ENCODE results near the gene SORCS2. TPM values are rescaled to one million over a fixed set of nuclear protein-coding genes. Genes with fewer than 3 reads are reported as not detected.

SORCS2 gene
- total RNA-seq, 4 donors from 2014 or later, result 2.0 to 7.4 (median 3.6) TPM

DNA sequence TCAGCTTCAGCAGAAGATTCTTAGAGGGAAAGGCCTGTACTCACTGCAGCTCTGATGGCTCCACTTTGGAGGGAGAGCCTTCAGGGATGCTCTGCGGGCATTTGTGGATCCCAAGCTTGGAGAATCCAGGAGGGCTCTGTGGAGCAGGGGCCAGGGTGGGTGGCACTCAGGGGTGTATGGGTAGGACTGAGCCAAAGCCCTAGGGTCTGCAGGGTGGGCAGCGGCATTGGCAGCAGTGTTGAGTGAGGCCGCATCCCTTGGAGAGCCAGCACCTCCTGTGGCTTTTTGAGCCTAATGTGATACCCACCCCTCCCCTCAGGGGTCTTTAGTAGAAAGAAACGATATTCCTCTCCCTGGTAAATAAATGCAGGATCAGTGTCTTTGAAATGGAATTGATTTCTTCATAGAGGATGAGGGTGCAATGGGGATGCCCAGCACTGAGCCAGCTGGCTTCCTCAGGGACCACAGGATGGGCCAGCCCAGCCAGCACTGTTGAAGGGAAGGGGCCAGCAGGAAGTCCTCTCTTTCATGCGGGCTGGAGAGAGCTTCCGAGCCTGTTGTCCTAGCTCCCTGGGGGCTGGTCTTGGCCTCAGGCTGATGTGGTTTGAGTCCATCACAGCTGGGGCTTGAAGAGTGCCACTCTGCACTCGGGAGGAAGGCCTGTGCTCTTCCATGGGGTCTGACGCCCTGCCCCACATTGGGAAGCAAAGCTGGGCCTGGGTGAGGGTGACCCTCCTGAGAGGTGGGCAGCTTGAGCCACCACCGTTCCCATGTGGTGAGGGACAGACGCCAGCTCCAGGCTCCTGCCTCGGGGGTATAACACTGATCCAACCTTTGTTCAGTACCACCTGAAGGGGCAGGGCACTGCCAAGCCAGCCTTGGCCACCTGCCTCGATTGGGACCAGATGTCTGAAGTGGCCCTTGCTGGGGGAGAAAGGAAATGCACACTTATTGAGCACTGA lies 192.9 kb downstream of the SORCS2 start:
- Histone ChIP-seq H3K36me3 (no peaks in the 10 kb centered on the region), H3K27me3 (no peaks in the 10 kb centered on the region), H3K4me3 (no peak overlapping the region), H3K4me1 (peaks cover 0 to 18% (median 9%) of the 10 kb centered on the region in 3 donors), H3K27ac (no peak overlapping the region), H3K9me3 (no peaks in the 10 kb centered on the region)
- WGBS, 2 donors (ENCODE audit: low coverage in 1 of 2), result no CpG with 5 or more reads among the region's 12 CpGs
- no peak for TF ChIP-seq POLR2A (IDR thresholded peaks at IDR 0.05)
- TF ChIP-seq POLR2AphosphoS5 (IDR thresholded peaks at IDR 0.05), result no peak
- TF ChIP-seq, protein P1, sequence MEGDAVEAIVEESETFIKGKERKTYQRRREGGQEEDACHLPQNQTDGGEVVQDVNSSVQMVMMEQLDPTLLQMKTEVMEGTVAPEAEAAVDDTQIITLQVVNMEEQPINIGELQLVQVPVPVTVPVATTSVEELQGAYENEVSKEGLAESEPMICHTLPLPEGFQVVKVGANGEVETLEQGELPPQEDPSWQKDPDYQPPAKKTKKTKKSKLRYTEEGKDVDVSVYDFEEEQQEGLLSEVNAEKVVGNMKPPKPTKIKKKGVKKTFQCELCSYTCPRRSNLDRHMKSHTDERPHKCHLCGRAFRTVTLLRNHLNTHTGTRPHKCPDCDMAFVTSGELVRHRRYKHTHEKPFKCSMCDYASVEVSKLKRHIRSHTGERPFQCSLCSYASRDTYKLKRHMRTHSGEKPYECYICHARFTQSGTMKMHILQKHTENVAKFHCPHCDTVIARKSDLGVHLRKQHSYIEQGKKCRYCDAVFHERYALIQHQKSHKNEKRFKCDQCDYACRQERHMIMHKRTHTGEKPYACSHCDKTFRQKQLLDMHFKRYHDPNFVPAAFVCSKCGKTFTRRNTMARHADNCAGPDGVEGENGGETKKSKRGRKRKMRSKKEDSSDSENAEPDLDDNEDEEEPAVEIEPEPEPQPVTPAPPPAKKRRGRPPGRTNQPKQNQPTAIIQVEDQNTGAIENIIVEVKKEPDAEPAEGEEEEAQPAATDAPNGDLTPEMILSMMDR (IDR thresholded peaks at IDR 0.05), result no peak
- TF ChIP-seq EP300 (IDR thresholded peaks at IDR 0.05), result no peak
- no peak for ATAC-seq

DNA sequence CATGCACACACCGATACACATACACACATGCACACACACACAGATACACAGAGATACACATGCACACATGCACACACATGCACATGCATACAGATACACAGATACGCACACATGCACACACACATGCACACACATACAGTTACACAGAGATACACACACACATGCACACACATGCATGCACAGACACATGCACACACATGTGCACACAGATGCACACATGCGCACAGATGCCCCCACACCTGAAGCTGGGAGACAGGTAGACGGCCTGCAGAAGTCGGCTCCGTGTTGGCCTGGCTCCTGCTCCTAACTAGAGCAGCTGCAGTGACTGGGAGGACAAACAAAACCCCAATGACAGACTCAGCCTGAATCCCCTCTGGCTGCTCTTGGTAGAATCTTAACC lies 195.6 kb downstream of the SORCS2 start:
- H3K27me3 ChIP-seq, result no peaks in the 10 kb centered on the region
- H3K9me3 ChIP-seq, result no peaks in the 10 kb centered on the region
- no peaks in the 10 kb centered on the region for H3K36me3 ChIP-seq
- no peak overlapping the region for H3K27ac ChIP-seq
- H3K4me1 ChIP-seq, result peaks cover 0 to 5% (median 0%) of the 10 kb centered on the region in 3 donors
- H3K4me3 ChIP-seq, result no peak overlapping the region
- no peak for ATAC-seq
- whole genome bisulfite sequencing, 2 donors (ENCODE audit: low coverage in 1 of 2), result 78% methylated on average over 6 of the region's 6 CpGs; no CpG with 5 or more reads in 1 of the 2 donors
- TF ChIP-seq, protein P1 (IDR thresholded peaks at IDR 0.05), result no peak
- TF ChIP-seq POLR2A (IDR thresholded peaks at IDR 0.05) (no peak), POLR2AphosphoS5 (IDR thresholded peaks at IDR 0.05) (no peak), EP300 (IDR thresholded peaks at IDR 0.05) (no peak)

DNA sequence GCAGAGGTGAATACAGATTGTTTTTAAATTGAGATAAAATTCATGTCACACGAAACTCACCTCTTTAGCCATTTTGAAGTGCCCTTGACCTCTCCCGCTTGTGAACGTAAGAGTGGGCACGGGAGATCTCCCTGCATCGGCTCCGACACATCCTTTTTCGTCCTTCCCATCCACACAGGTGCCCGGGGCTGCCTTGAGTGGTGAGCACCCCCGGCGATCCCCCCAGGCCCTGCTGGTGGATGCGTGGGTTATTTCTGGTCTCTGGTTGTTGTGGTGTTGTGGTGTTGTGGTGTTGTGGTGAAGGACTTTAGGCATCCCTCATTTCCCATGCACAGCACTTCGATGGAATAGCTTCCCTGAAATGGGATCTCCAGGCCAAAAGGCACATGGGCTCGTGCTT lies 196.3 kb downstream of the SORCS2 start:
- TF ChIP-seq POLR2AphosphoS5 (IDR thresholded peaks at IDR 0.05), result no peak
- no peak for TF ChIP-seq EP300 (IDR thresholded peaks at IDR 0.05)
- no peak for TF ChIP-seq POLR2A (IDR thresholded peaks at IDR 0.05)
- TF ChIP-seq, protein P1 (IDR thresholded peaks at IDR 0.05), result no peak
- Histone ChIP-seq H3K27ac (no peak overlapping the region), H3K27me3 (no peaks in the 10 kb centered on the region), H3K4me3 (no peak overlapping the region), H3K36me3 (no peaks in the 10 kb centered on the region), H3K4me1 (peaks cover 0 to 10% (median 0%) of the 10 kb centered on the region in 3 donors), H3K9me3 (no peaks in the 10 kb centered on the region)
- ATAC-seq, result no peak
- 79 to 100% methylated on average over 2 to 8 of the region's 13 CpGs for WGBS, 2 donors (ENCODE audit: low coverage in 1 of 2)

DNA sequence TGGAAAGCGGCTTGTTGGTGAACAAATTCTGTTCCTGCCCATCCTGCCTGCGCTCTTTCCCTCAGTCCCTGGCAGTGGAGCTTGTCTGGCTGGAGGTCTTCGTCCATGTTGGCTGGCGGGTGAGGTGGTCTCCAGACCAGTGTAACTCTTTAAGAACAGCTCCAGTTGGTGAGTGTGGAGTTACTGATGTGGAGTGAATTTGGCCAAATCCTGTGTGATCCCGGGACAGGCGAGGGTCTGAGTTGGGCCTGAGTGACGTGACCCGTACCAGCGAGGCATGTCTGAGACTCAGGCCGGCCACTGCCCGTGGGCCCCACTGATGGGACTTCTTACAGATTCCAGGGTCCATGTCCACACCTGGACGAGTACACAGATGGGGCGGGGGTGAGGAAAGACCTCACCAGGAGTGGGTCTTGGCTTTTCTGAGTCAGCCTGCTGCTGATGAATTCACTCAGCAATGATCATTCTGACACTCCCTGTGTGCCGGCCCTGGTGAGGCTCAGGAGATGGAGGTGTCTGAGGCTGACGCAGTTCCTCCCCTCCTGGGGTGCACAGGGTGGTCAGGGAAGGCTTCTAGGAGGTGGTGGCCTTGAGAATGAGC lies 196.9 kb downstream of the SORCS2 start:
- H3K9me3 ChIP-seq, result no peaks in the 10 kb centered on the region
- no peaks in the 10 kb centered on the region for H3K27me3 ChIP-seq
- 40 to 60% methylated on average over 1 to 2 of the region's 15 CpGs for WGBS, 2 donors (ENCODE audit: low coverage in 1 of 2)
- peaks cover 0 to 10% (median 0%) of the 10 kb centered on the region in 3 donors for H3K4me1 ChIP-seq
- no peak for ATAC-seq
- no peak overlapping the region for H3K4me3 ChIP-seq
- no peak overlapping the region for H3K27ac ChIP-seq
- no peaks in the 10 kb centered on the region for H3K36me3 ChIP-seq
- TF ChIP-seq, protein P1 (IDR thresholded peaks at IDR 0.05), result no peak
